HL-60 (cell line): ENCODE measurements around the gene MACIR.

Experiments
- DNase-seq, 2 experiments: peaks; one replicate each; pipeline ENCODE4 v3.0.0-alpha.2; 2010 to 2020; ENCODE audit warnings: low read depth in 1 of 2, low spot score in 1 of 2
- H3K27ac ChIP-seq: fragments of 250-450 bp; sonication (Bioruptor Pico); replicated peaks from 2 replicates; pipeline ENCODE4 v1.5.1; 2020; ENCODE audit warnings: mild to moderate bottlenecking, moderate library complexity
- H3K27me3 ChIP-seq: fragments of 250-450 bp; sonication (Bioruptor Pico); 2 replicates; pipeline ENCODE4 v1.5.1; 2021; ENCODE audit warnings: mild to moderate bottlenecking, moderate library complexity; ENCODE audit not compliant: insufficient read depth, poor library complexity, severe bottlenecking
- H3K4me3 ChIP-seq: replicated peaks from 2 replicates; pipeline ENCODE4 v1.5.1; 2011; ENCODE audit warnings: mild to moderate bottlenecking, control low read depth, low read length; ENCODE audit not compliant: insufficient read depth
- GABPA ChIP-seq: IDR thresholded peaks from 2 replicates; pipeline ENCODE4 v1.6.1; 2012; ENCODE audit warnings: low read depth
- POLR2AphosphoS5 ChIP-seq: IDR thresholded peaks from 2 replicates; pipeline ENCODE4 v1.6.1; 2012; ENCODE audit warnings: low read depth
- SPI1 ChIP-seq: IDR thresholded peaks from 2 replicates; pipeline ENCODE4 v1.6.1; 2012; ENCODE audit warnings: low read depth, mild to moderate bottlenecking, borderline replicate concordance
- TF ChIP-seq, protein P1 (sequence below): IDR thresholded peaks from one replicate; pipeline ENCODE4 v1.5.1; 2011; ENCODE audit warnings: low read length, control low read depth, inconsistent platforms; ENCODE audit not compliant: insufficient read depth
- TF ChIP-seq, protein P2 (sequence below): IDR thresholded peaks from 2 replicates; pipeline ENCODE4 v1.6.1; 2012; ENCODE audit warnings: low read depth; ENCODE audit not compliant: insufficient replicate concordance

The MACIR gene

DNA sequence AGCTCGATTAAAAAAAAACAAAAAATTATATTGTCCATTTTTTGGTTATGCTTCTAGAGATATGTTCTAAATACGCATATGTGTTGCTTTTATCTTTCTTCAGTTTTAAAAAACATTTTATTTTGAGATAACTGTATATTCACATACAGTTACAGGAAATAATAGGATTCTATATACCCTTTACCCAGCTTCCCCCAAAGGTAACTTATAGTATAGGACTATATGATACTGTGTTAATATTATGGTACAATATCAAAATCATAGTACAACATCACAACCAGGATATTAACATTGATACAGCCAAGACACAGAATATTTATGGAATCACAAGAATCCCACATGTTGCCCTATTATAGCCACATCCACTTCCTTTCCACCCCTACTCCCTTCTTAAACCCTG is 9.5 kb upstream of the MACIR start:
- TF ChIP-seq GABPA (no peak), SPI1 (no peak), POLR2AphosphoS5 (no peak)
- TF ChIP-seq, protein P1, sequence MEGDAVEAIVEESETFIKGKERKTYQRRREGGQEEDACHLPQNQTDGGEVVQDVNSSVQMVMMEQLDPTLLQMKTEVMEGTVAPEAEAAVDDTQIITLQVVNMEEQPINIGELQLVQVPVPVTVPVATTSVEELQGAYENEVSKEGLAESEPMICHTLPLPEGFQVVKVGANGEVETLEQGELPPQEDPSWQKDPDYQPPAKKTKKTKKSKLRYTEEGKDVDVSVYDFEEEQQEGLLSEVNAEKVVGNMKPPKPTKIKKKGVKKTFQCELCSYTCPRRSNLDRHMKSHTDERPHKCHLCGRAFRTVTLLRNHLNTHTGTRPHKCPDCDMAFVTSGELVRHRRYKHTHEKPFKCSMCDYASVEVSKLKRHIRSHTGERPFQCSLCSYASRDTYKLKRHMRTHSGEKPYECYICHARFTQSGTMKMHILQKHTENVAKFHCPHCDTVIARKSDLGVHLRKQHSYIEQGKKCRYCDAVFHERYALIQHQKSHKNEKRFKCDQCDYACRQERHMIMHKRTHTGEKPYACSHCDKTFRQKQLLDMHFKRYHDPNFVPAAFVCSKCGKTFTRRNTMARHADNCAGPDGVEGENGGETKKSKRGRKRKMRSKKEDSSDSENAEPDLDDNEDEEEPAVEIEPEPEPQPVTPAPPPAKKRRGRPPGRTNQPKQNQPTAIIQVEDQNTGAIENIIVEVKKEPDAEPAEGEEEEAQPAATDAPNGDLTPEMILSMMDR, result no peak
- TF ChIP-seq, protein P2, sequence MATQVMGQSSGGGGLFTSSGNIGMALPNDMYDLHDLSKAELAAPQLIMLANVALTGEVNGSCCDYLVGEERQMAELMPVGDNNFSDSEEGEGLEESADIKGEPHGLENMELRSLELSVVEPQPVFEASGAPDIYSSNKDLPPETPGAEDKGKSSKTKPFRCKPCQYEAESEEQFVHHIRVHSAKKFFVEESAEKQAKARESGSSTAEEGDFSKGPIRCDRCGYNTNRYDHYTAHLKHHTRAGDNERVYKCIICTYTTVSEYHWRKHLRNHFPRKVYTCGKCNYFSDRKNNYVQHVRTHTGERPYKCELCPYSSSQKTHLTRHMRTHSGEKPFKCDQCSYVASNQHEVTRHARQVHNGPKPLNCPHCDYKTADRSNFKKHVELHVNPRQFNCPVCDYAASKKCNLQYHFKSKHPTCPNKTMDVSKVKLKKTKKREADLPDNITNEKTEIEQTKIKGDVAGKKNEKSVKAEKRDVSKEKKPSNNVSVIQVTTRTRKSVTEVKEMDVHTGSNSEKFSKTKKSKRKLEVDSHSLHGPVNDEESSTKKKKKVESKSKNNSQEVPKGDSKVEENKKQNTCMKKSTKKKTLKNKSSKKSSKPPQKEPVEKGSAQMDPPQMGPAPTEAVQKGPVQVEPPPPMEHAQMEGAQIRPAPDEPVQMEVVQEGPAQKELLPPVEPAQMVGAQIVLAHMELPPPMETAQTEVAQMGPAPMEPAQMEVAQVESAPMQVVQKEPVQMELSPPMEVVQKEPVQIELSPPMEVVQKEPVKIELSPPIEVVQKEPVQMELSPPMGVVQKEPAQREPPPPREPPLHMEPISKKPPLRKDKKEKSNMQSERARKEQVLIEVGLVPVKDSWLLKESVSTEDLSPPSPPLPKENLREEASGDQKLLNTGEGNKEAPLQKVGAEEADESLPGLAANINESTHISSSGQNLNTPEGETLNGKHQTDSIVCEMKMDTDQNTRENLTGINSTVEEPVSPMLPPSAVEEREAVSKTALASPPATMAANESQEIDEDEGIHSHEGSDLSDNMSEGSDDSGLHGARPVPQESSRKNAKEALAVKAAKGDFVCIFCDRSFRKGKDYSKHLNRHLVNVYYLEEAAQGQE, result no peak
- Histone ChIP-seq H3K27ac (no peak overlapping the region), H3K27me3 (no peaks in the 10 kb centered on the region), H3K4me3 (no peak overlapping the region)
- no peak for DNase-seq

DNA sequence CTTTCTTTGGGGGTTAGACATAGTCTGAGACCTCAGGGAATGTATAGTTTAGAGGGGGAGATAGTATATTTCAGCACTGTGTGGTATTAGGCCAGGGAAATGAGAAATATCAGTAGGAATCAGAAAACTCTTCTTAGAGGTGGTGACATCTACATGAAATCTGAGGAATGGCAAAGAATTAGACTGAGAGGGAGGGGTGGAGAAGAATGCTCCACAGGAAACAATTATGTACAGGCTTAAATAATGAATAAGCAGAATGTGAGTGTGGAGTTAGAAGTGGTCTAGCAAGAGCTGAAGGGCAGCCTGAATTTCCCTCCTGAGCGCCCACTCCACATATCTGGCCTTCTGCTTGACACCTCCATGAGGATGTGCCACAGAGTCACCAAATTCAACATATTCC is 3.6 kb upstream of the MACIR start:
- no peaks in the 10 kb centered on the region for H3K27me3 ChIP-seq
- no peak for DNase-seq
- no peak overlapping the region for H3K27ac ChIP-seq
- H3K4me3 ChIP-seq, result no peak overlapping the region
- TF ChIP-seq, protein P2, result no peak
- TF ChIP-seq SPI1 (no peak), GABPA (no peak), POLR2AphosphoS5 (no peak)
- TF ChIP-seq, protein P1, result no peak

DNA sequence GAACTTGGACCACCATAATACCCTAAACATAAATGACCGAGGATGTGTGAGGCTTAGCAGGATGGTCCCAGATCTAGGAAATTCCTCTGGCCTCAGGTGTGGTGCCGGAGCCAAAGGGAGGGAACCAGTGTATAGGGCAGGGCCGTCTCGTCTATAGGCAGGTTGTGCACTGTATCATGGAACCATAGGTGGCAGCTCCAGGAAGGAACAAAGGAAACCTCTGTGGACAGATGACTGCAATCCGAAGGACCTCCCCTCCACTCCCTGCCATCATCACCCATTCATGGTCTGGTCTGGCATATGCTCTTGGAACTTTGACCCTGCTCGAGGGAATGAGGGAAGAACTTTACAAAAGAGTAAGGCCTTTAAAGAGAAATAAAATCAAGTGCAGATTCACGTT is 2.9 kb upstream of the MACIR start:
- Histone ChIP-seq H3K4me3 (no peak overlapping the region), H3K27me3 (no peaks in the 10 kb centered on the region), H3K27ac (no peak overlapping the region)
- TF ChIP-seq GABPA (no peak), POLR2AphosphoS5 (no peak), SPI1 (no peak)
- TF ChIP-seq, protein P1, result no peak
- TF ChIP-seq, protein P2, result no peak
- no peak for DNase-seq
